SHP77 (cell line): ENCODE measurements around the gene GABARAP.

Experiments used
- DNase-seq, 2 experiments: peaks; one replicate each; lab custom pipeline; 2025; lab: John Stamatoyannopoulos, UW

The GABARAP gene

DNA sequence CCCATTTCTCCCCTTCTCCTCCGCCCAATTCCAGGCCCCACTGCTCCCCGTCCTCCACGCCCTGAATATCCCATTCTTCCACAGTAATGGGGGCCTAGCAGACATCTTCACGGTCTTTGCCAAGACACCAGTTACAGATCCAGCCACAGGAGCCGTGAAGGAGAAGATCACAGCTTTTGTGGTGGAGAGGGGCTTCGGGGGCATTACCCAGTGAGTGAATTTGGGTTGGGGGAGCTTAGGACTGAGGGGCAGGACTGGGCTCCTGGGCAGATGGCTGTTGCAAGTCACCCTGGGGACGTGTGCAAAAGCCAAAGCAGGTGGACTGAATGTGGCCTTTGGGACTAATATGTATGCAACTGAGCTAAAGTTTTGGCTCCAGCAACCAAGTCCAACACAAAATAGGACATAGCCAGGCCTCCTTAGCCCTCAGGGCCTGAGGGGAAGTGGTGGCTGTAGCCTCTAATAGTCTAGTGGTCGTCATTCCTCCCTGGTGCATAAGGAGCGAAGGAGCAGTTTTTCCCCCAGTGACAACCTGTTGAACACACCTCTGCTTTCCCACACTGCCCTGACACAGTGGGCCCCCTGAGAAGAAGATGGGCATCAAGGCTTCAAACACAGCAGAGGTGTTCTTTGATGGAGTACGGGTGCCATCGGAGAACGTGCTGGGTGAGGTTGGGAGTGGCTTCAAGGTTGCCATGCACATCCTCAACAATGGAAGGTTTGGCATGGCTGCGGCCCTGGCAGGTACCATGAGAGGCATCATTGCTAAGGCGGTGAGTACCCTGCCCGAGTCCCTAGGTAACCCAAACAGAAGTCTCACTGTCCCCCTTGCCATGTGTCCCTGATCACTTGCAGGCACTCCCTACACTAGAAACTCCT is 19.9 kb downstream of the GABARAP start:
- no peak for DNase-seq

DNA sequence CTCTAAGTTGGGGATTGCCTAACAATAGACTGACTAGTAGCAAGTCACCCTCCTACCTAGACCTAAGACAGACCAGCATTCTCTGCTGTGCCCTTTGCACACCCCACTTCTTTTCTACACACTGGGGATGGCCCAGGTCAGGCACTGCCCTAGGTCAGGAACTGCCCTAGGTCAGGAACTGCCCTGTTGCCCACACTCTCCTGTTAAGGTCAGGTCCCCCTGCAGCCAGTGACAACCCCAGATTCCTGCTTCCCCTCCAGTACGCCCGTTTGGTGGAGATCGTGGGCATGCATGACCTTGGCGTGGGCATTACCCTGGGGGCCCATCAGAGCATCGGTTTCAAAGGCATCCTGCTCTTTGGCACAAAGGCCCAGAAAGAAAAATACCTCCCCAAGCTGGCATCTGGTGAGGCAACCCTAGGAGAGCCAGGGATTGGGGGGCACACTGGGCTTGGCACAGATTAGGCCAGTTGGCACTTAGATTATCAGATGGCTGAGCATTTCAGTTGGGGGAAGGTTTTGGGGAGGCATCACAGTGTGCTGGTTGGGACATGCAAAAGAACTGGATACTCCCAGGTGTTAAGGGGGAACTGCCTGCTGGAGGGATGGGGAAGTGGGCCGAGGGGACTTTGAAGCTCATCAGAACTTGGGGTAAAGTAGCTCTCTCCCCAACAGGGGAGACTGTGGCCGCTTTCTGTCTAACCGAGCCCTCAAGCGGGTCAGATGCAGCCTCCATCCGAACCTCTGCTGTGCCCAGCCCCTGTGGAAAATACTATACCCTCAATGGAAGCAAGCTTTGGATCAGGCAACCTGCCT is 20.8 kb downstream of the GABARAP start:
- no peak for DNase-seq

DNA sequence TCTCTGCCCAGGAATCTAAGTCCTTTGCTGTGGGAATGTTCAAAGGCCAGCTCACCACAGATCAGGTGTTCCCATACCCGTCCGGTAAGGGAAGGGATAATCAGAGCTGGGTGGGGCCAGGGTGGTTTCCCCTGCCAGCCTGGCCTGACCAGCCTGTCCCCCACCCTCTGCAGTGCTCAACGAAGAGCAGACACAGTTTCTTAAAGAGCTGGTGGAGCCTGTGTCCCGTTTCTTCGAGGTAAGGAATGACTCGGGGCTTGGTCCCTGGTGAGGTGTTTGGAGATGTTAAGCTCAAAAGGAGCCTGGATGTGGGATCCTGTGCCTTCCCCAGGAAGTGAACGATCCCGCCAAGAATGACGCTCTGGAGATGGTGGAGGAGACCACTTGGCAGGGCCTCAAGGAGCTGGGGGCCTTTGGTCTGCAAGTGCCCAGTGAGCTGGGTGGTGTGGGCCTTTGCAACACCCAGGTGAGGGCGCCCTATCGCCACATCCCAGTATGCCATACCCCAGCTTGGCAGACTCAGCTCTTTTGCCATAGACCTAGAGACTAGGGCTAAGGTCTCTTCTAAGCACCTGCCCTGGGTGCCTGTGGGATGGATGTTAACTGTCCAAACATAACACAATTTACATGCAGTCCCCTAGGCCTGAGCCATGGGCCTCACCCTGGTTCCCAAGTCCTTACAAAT is 21.5 kb downstream of the GABARAP start:
- DNase-seq = peak; percentile 45 to 77

GRCh38 chr17:7219812-7220592 is 22.2 kb downstream of the GABARAP start, which contains the start of the genes ACADVL and DLG4:
Gene ACADVL (plus strand): TSS chr17:7219938. CDS start chr17:7219985, 47 bp downstream.
Gene DLG4 (minus strand): TSS chr17:7219836.
- DNase-seq = peak; percentile 89 to 91

DNA sequence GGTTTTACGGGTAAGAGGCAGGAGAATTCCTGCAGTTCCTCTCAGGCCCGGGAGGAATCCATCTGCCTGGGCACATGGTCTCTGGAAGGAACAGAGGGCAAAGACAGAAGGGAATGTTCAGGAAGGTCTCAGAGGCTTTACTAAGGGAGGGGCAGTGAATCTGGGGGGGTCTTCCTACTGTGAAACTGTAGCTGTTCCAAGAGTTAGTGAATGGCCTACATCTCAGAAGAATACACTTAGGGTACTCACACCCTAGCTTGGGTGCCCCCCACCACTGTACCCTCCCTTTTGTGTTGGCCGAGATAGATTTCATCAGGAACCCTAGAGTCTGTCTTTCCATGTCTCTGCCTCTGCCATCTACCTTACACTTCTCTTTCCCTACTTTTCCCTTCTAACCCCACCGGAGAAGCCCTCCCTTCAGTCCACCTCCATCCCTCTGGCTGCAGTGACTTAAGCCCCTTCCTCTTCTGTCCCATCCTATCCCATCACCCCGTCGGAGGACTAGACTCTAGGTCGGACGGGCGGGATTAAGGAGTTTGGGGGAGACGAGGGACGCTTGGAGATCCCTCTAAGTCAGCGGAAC is 22.9 kb downstream of the GABARAP start:
- no peak for DNase-seq

GRCh38 chr17:7218758-7219157 is 23.5 kb downstream of the GABARAP start:
- DNase-seq = no peak

DNA sequence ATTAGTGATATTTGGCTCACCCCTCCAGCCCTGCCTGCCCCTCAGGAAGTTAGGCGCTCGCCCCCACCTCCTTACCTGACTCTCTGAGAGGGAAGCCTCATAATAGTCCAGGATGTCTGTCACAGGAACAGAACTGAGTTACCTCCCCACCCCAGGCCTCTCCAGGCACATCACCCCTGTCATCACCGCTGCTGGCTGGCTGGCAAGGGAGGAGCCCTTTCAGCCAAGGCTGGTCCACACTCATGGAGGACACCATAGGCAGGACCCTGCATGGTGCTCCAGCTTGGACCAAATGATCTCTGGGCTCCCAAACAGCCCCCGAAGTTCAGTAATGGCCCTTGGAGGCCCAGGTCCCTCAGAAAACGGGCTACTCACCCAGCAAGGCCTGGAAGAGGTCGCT is 24.1 kb downstream of the GABARAP start:
- no peak for DNase-seq

- DNase-seq = peak; percentile 39 to 73
Measured at GRCh38 chr17:7217113-7217987, 24.9 kb downstream of the GABARAP start.

- DNase-seq = no peak
Measured at GRCh38 chr17:7216242-7217112, 25.8 kb downstream of the GABARAP start.

DNA sequence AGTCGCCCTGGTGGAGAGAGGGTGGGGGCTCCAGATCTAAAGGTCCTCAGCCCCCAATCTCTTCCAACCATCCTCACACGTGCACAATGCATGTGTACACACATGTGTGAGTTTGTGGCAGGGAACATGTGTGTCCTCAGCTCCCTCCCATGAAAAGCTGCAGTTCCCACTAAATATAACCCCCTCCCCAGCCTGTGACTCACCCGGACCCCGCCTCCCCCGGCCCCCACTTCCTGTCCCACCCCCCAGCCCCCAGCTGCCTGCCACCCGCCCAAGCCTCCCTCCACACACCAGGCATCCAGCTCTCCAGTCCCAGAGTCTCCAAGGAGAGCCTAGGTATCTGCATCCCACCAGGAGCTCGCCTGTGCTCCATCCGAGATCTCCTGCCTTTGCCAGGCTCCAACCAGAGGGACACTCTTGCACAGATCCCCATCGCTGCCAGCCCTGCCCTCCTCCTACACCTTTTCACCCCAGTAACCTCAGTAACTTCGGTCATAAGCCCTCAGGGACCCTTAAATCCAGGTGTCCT is 26.5 kb downstream of the GABARAP start:
- DNase-seq = peak; percentile 15 to 34

GRCh38 chr17:7215136-7215638 is 27.1 kb downstream of the GABARAP start:
- DNase-seq = no peak

DNA sequence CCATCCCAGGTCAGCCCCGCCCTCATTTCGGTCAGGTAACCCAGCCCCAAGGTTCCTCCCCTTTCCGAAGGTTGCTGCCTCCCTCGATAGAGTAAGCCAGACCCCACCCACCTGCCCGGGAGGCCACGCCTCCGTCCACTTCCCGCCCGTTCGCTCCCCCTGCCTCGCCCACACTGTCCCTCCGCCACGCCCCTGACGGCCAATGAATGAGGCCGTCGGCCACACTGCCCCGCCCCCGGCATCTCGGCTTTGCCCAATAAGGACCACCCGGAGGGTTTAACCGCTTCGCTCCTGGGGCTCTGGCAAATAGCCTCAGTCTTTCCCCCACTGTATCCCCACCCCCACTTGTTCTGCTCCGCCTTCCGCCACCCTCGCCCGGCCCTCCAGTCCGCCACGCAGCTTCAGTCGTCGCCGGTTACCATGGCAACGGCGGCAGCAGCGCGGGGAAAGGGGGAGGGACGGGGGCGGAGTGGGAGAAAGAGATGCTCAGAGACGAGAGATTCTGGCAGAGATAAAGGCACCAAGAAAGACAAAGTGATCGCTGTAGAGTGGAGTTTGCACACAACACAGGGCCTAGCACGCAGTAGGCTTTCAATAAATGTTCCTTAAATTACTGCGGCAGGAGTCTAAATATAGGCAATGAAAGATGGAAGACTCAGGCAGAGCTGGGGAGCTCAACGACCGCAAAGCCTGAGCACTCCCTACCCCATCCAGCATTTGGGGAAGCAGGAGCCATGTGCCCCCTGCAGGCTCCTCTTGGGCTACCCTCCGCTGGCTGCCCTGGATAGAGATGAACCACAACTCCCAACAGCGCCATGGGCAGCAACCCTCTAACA is 27.7 kb downstream of the GABARAP start:
- DNase-seq = peak; percentile 99

- DNase-seq = peak; percentile 92 to 94
Measured at GRCh38 chr17:7213895-7214299, 28.4 kb downstream of the GABARAP start.

GRCh38 chr17:7211491-7212273 is 30.6 kb downstream of the GABARAP start:
- DNase-seq = no peak

- DNase-seq = no peak
Measured at GRCh38 chr17:7208754-7209460, 33.3 kb downstream of the GABARAP start.

GRCh38 chr17:7208027-7208571 is 34.1 kb downstream of the GABARAP start:
- no peak for DNase-seq
